GM15510 (cell line): ENCODE data around the gene IPO8.

Experiments used
- POLR2A ChIP-seq: IDR thresholded peaks from 3 replicates; pipeline ENCODE4 v1.6.1; 2011; ENCODE audit warnings: borderline replicate concordance; ENCODE audit not compliant: insufficient read length; ENCODE audit errors: extremely low read depth

The IPO8 gene

GRCh38 chr12:30631740-30632139, 63.9 kb downstream of the IPO8 start:
- no peak for TF ChIP-seq POLR2A

DNA sequence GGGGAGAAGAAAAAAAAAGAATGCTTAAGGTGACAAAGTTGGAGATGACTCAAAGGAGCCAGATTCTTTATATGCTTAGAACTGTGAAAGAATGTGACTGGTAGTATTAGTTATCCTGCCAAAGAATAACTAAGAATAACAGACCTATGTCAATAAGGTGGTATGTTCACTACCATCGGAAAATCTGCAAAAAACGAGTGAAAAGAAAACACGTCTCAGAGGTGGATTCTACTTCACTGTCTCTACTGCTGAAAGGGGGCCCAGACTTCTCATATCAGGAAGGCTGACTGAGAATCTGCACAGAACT, 64.7 kb downstream of the IPO8 start:
- TF ChIP-seq POLR2A, result no peak

DNA sequence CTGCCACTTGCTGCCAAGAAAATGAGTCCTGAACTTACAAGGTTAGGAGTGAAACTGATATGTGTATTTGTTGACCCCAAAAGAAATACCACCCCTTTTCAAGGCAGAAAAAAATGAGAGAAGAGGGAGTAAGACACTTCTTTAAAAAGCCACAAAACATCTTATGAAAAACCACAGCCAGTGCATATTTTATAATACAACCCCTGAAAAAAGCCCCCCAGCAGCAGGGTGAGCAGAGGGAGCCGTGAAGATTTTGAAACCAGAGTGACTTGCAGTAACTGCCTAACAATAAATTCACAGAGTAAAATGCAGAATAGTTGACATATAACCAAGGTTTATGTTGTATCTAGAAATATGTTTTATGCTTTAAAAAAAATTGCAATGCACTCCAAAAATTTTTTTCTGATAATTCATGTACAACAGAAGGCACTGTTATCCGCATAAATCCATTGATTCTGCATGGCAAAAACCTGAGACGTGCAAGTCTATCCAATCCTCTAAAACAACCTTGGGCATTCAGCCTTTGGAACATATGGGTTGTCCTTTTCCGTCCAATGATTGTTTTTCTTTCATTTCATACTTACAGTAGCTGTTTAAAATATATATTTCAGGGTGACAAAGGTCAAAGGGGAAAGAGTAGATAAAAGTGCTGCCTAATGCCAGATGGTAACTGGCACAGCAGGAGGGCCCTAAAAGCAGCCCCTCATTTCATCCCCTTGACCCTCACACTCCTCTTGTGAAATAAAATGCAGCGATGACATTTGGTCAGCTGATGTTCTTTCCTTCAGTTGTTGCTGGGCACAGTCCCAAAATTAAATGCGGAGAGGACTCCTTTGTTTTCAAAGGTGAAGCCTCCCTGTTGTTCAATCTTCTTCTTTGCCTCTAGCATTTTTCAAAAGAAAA, 65.3 kb downstream of the IPO8 start:
- TF ChIP-seq POLR2A, result no peak

- TF ChIP-seq POLR2A, result no peak
These were observed 68.8 kb downstream of the IPO8 start for GRCh38 chr12:30626847-30627246.

GRCh38 chr12:30624009-30624408, 71.7 kb downstream of the IPO8 start:
- TF ChIP-seq POLR2A, result no peak

DNA sequence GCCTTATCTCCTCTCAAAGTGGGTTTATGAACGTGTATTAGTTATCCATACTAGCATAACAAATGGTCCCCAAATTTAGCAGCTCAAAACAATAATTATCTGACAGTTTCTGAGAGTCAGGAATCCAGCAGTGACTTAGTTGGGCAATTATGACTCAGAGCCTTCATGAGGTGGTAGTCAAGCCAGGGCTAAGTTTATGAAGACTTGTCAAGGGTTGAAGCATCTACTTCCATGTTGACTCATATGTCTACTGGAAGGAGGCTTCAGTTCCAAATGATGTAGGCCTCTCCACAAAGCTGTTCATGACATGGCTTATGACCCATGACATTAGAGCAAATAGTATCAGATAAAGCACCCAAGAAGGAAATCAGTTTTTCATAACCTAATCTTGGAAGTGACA, 73.2 kb downstream of the IPO8 start:
- no peak for TF ChIP-seq POLR2A

DNA sequence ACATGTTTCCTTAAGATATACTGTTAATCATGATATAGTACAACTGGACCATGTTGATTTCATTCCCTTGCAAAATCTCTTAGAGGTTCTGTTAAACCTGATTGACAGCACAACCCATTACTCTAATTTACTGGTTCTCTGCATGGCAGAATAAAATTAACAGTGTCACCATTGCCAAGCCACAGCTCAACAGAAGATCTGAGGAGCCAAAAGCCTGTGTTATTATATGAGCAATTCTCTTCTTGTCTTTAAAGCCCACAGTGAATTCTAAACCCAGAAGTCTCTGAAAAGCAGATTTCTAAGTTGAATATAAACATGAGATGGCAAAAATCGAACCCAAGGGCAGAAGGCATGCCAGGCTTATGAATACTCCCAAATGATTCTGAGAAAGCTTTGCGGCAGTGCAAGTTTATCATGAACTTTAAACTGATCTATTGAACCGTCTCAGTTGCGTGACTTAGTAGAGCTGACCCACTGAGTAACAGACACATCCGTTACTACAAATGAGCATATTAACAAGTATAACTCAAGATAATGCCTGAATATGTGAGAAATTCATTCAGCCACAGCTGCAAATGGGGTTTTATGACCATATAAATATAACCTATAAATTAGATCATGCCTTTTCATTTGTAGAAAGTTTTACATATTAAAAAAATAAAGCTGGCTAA, 78.2 kb downstream of the IPO8 start:
- TF ChIP-seq POLR2A, result no peak

DNA sequence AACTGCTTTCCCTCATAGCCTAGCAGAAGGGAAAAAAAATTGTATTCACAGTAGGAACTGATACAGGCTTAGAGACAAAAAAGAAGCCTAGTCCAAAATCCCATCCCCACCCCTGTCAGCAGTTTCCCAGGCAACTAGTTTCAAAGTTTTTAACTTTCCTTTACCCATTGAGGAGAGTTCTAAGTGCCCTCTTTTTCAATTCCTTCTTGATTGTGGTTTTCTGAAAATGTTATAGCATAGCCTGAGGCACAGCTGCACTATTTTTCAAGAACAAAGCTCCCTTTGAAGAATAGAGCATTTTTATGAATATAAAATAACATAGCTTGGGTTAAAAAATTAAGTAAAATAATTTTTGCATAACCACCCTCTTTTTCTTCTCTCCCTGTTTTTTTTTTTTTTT, 81.6 kb downstream of the IPO8 start:
- TF ChIP-seq POLR2A, result no peak

DNA sequence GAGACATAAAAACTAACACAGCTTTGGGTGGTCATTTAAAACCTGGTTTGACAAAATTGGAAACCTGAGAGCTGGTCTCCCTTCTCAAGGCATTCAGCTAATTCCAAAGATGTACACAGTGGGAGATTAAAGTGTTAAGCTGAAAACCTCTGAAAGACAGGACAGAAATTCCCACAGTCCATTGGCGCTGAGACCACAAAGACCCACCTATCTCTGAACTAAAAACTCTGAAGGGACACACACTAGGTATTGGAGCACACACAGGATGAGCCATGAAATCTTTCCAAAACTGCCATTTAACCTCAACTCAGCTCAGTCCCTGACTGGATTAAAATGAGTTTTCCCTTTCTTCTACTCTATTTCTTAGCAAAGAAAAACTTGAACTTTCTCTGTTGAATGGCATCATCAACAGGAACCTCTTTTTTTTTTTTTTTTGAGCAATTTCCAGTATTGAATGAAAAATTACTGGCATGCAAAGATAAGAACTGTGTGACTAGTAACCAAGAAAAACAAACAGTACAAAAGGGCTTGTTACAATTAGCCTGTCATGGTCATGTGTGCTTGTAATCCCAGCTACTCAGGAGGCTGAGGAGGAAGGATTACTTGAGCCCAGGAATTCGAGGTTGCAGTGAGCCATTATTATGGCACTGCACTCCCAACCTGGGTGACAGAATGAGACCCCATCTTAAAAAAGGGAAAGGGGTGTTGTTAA, 82.4 kb downstream of the IPO8 start:
- TF ChIP-seq POLR2A, result no peak

- no peak for TF ChIP-seq POLR2A
These were observed 85.0 kb downstream of the IPO8 start for GRCh38 chr12:30610718-30611117.

GRCh38 chr12:30603129-30603528, 92.5 kb downstream of the IPO8 start:
- no peak for TF ChIP-seq POLR2A

GRCh38 chr12:30602678-30603077, 93.0 kb downstream of the IPO8 start:
- TF ChIP-seq POLR2A, result no peak

DNA sequence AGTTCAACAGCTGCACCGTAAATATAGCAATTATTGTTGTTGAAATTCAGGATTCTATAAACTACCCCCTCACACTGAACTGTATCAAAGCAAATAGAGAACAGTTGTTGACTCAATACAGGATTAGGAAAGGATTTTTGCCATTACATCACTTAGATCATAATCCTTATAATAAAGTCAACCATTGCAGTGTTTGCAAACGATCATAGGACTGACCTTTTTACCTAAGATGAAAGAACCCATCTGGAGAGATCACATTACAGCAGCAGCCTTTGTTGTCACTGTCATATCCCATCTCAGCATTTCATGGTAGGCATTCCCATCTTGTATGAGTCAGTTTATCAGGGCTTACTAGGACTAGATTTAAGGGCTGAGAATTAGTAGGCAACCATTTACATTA, 96.1 kb downstream of the IPO8 start:
- TF ChIP-seq POLR2A, result no peak

DNA sequence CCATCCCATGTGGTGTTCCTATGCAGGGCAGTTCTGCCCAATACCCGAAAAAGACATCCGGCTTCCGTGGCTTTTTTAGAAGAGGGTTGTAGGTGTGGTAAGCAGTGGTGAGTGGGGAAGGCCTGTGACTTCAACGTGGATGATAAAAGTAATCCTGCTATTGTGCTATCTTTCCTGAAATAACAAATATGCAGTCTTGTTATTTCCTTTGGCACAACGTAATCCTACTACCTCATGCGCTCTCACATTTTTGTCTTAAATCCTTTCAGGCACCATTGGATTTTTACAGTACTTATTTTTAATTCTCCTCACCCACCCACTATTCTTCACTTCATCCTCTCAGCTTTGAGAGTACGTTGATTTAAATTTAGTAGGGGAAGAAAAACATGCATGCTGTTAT, 96.8 kb downstream of the IPO8 start:
- TF ChIP-seq POLR2A, result no peak

GRCh38 chr12:30595742-30596141, 99.9 kb downstream of the IPO8 start:
- TF ChIP-seq POLR2A, result no peak
